ENCODE results near the gene CACNG4. TPM values are rescaled to one million over a fixed set of nuclear protein-coding genes. Genes with fewer than 3 reads are reported as not detected.

Gene CACNG4
- total RNA-seq, 1 donor from 2014 or later, result 5.8 TPM

DNA sequence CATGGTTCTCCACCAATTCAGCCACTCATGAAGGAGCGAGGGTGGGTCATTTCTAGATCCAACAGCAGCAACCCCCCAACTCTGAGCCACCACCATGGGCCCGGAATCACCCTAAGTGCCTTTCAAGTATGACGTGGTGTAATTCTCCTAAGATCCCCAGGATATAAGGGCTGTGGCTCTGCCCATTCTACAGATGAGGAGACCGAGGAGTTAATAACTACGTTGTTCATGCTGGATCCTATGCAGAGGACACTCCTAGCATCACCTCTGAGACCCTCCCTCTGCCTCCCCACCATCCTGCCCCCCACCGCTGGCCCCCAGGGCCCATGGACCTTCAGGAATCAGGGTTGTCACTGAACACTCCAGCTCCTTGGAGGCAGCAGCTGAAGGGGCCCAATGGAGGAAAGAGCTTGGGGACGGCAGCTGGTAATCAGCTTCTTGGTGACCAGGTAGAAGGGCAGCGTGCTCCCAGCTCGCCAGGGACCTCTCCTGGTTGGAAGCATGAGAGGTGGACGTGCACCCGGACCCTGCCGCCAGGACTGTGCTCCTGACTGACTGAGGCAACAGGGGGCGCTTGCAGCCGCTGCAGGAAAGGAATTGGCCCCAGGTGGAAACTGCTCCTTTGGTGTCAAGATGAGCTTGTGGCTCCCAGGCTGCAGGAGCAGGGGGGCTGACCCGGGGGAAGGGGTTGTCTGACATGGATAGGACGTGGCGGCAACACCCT, 51.7 kb downstream of the CACNG4 start:
- Histone ChIP-seq H3K27me3 (ENCODE audit: insufficient read depth, low read length) (no peaks in the 10 kb centered on the region), H2AFZ (ENCODE audit: low read depth, low read length) (no peak overlapping the region)
- FAIRE-seq, result no peak

DNA sequence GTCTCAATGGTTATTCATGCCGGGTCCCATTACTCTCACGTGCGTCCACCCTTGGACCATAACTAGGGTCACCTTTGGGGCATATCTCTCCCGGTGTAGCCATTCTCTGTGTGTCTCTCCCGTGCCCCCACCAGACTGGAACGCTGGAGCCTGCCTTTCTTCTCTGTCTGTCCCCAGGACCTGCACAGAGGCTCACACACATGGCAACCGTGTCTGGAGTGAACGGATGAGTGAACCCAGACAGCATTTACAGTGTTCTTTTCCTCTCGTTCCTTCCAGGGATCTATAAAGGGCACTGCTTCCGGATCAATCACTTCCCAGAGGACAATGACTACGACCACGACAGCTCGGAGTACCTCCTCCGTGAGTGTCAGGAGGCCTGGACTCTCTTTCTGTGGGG, 53.4 kb downstream of the CACNG4 start:
- no peak for FAIRE-seq
- H3K27me3 ChIP-seq (ENCODE audit: insufficient read depth, low read length), result peaks cover 2% of the 10 kb centered on the region
- no peak overlapping the region for H3K27ac ChIP-seq (ENCODE audit: low read depth, low read length)
- no peak overlapping the region for H3K4me2 ChIP-seq (ENCODE audit: low read length)
- no peaks in the 10 kb centered on the region for H3K36me3 ChIP-seq (ENCODE audit: insufficient read depth, low read length)
- no peaks in the 10 kb centered on the region for H3K4me1 ChIP-seq (ENCODE audit: insufficient read depth, low read length)
- Mint-ChIP-seq H3K36me3 (ENCODE audit: low read depth, unreplicated experiment) (no peaks in the 10 kb centered on the region), H3K4me1 (ENCODE audit: low read depth, unreplicated experiment) (peaks cover 1% of the 10 kb centered on the region), H3K27me3 (ENCODE audit: low read depth, unreplicated experiment) (peaks cover 34% of the 10 kb centered on the region), H3K9me3 (ENCODE audit: unreplicated experiment) (peaks cover 5% of the 10 kb centered on the region), H3K27ac (ENCODE audit: unreplicated experiment) (no peak overlapping the region), H3K4me3 (ENCODE audit: unreplicated experiment) (no peak overlapping the region)
- no peak overlapping the region for H2AFZ ChIP-seq (ENCODE audit: low read depth, low read length)
- no peak overlapping the region for H3K4me3 ChIP-seq (ENCODE audit: insufficient read depth, low read depth, low read length)
- no peaks in the 10 kb centered on the region for H3K79me2 ChIP-seq (ENCODE audit: insufficient read depth, low read length)
- no peak overlapping the region for H3K9ac ChIP-seq (ENCODE audit: low read length)
- DNase-seq (ENCODE audit: low read depth), result no peak
- H3K9me3 ChIP-seq (ENCODE audit: insufficient read depth, low read depth, low read length), result no peaks in the 10 kb centered on the region
- no peaks in the 10 kb centered on the region for H4K20me1 ChIP-seq (ENCODE audit: insufficient read depth, low read length)
- no peak for TF ChIP-seq EZH2 (IDR thresholded peaks at IDR 0.05; ENCODE audit: insufficient read depth, low read length)
- TF ChIP-seq, protein P1, sequence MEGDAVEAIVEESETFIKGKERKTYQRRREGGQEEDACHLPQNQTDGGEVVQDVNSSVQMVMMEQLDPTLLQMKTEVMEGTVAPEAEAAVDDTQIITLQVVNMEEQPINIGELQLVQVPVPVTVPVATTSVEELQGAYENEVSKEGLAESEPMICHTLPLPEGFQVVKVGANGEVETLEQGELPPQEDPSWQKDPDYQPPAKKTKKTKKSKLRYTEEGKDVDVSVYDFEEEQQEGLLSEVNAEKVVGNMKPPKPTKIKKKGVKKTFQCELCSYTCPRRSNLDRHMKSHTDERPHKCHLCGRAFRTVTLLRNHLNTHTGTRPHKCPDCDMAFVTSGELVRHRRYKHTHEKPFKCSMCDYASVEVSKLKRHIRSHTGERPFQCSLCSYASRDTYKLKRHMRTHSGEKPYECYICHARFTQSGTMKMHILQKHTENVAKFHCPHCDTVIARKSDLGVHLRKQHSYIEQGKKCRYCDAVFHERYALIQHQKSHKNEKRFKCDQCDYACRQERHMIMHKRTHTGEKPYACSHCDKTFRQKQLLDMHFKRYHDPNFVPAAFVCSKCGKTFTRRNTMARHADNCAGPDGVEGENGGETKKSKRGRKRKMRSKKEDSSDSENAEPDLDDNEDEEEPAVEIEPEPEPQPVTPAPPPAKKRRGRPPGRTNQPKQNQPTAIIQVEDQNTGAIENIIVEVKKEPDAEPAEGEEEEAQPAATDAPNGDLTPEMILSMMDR (IDR thresholded peaks at IDR 0.05; ENCODE audit: insufficient read depth, low read depth, low read length), result no peak

More for the DNA sequence above, 51.7 kb downstream of the CACNG4 start:
- Histone ChIP-seq H3K9me3 (ENCODE audit: insufficient read depth, low read depth, low read length) (no peaks in the 10 kb centered on the region), H3K4me1 (ENCODE audit: insufficient read depth, low read length) (no peaks in the 10 kb centered on the region), H3K9ac (ENCODE audit: low read length) (no peak overlapping the region), H3K36me3 (ENCODE audit: insufficient read depth, low read length) (no peaks in the 10 kb centered on the region), H3K79me2 (ENCODE audit: insufficient read depth, low read length) (no peaks in the 10 kb centered on the region), H3K4me2 (ENCODE audit: low read length) (no peak overlapping the region), H4K20me1 (ENCODE audit: insufficient read depth, low read length) (no peaks in the 10 kb centered on the region), H3K27ac (ENCODE audit: low read depth, low read length) (no peak overlapping the region), H3K4me3 (ENCODE audit: insufficient read depth, low read depth, low read length) (no peak overlapping the region)
- no peak for TF ChIP-seq EZH2 (IDR thresholded peaks at IDR 0.05; ENCODE audit: insufficient read depth, low read length)
- TF ChIP-seq, protein P1 (IDR thresholded peaks at IDR 0.05; ENCODE audit: insufficient read depth, low read depth, low read length), result no peak
- Mint-ChIP-seq H3K27ac (ENCODE audit: unreplicated experiment) (no peak overlapping the region), H3K4me1 (ENCODE audit: low read depth, unreplicated experiment) (peaks cover 1% of the 10 kb centered on the region), H3K9me3 (ENCODE audit: unreplicated experiment) (peaks cover 12% of the 10 kb centered on the region), H3K36me3 (ENCODE audit: low read depth, unreplicated experiment) (peaks cover 2% of the 10 kb centered on the region), H3K27me3 (ENCODE audit: low read depth, unreplicated experiment) (peaks cover 39% of the 10 kb centered on the region), H3K4me3 (ENCODE audit: unreplicated experiment) (no peak overlapping the region)
- no peak for DNase-seq (ENCODE audit: low read depth)
